ENCODE data around the gene GPR68.
"Not testable (repeated sequence)": the region's sequence is repeated elsewhere in the genome, so short reads cannot be mapped to it uniquely, and the experiment has no call there.

The GPR68 gene

DNA sequence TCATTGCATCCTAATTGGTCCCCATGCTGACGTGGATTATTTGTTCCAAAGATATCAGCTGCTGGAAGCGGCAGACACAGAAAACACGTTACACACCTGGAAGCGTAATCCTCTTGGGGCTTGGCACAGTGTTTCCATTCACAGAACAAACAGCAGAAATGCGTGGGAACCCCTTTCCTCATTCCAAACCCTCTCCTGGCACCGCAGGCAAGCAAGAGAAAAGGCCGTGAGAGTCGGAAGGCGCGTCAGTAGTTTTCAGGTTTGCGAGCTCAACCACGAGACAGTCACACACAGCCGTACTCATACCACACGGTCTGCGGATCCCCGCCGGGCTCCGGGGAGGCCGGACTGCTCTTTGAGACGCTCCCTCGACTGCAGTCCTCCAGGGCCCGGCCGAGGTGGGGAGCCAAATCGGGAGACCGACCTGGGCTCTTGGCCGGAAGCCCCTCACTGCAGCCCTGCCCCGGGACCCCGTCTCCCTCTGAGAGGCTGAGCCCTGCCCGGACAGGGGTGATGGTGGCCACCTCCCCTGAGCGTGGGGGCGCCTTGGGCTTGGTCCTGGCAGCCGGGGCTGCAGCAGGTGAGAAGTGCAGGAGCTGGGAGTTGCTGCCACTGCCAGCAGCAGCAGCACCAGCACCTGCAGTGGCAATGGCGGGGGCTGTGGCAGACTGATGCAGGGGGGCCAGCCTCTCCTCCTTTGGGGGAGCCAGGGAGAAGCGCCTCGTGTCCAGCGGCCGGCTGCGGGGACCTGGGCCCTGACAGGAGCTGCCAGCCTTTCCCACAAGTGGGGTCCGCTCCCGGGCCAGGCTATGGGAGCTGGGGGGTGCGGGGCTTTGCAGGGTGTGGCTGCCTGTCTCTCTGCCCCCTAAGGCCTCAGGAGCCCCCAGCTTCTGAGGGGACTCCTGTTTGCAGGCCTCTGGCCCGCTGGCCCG, 28.1 kb upstream of the GPR68 start:
- DNase-seq (ENCODE audit: low read depth in 2 of 2): no peak

DNA sequence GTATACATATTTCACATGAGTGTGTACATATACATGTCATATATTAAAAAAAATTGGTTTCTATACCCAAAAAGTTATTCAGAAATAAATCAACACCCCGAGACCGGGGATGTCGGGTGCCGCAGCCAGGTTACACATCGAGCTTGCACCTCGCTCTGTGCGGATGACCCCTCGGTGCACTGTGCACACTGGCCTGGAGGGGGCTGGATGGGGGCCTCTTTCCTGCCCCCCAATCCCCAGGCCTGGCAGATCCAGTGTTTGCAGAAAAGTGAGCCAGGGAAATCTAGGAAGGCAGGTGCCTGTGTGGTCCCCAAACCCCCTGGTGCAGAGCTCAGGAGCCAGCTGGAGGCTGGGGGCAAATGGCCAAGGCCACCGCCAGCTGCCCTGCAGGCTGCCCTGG, 27.1 kb upstream of the GPR68 start:
- DNase-seq (ENCODE audit: low read depth in 2 of 2): no peak

DNA sequence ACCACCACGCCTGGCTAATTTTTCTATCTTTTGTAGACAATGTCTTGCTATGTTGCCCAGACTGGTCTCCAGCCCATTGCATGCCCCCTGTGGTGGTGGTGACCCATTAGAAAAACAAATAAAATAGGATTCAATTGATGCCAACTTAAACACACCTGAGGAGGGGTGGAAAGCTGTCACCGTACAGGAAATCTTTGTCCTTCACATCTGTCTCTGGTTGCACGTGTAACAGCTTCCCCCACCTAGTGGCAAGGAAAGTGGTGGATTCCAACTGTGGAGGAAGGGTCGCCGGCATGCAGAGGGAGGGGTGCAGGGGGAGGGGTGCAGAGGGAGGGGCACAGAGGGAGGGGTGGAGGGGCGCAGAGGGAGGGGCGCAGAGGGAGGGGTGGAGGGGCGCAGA, 26.1 kb upstream of the GPR68 start:
- no peak for DNase-seq (ENCODE audit: low read depth in 2 of 2)

DNA sequence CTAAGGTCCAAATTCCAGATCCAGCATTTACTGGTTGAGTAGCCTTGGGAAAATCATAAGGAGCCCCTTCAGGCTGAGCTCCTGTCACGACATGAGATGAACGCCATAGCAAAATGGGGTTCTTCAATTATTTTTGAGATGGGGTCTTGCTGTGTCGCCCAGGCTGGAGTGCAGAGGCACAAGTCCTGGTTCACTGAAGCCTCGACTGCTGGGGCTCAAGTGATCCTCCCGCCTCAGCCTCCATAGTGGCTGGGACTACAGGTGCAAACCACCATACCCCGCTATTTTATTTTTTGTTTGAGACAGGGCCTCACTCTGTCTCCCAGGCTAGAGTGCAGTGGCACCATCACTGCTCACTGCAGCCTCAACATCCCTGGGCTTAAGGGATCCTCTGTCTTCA, 25.7 kb upstream of the GPR68 start:
- DNase-seq (ENCODE audit: low read depth in 2 of 2): no peak

DNA sequence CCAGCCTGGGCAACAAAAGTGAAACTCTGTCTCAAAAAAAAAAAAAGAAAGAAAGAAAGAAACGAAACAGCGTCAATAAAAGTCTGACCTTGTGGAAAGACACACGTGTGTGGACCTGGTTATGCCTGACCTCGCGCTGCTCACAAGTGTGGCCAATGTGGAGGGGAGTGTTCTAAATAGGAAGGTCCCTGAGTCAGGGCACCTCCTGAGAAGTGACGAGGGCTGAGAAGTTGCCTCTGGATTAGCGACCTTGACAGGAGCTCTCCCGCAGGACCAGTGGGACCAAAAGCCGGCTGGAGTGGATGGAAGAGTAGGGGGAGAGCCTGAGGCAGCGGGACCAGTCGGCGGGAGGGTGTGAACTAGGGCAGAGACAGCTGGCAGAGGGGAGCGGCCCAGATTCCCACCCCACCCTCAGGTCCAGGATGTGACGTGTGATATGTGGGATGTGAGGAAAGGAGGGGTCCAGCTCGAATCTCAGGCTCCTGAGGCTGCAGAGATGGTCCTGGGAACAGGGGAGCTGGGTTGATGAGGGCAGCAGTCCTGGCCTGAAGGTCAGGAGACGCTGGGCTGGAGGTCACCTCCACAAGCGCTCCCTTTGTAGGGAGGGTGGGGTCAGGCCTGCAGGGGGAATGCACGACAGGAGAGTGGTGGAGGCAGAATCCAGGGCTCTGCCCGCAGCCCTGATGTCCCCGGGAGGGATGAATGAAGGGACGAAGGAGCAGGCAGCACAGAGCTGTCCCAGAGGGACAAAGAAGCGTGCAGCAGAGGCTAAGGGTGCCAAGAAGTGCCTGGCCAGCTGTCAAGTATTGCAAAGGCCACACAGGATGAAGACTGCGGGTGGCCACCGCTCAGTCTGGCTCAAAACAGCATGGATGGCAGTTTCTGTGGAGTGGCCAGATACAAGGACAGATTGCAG, 24.8 kb upstream of the GPR68 start:
- DNase-seq (ENCODE audit: low read depth in 2 of 2): no peak

DNA sequence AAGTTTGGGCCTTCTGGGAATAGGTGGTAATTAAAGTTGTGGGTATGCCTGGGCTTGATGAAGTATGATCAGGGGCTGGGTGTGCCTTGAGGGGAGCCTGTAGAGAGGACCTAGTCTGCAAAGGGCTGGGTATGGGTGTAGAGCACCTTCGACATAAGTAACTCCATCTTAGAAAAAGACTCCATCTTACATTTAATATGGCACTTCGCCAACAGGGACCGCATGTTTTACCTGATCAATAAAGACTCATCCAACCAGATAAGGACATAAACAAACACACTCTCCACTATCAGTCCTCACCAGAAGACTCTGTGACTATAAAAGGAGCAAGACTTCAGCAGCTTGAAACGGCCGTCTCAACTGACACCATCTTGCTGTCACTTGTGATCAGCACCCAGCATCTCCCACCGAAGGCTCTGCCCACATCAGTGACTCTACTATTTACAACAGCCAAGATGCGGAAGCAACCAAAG, 23.5 kb upstream of the GPR68 start:
- no peak for DNase-seq (ENCODE audit: low read depth in 2 of 2)

DNA sequence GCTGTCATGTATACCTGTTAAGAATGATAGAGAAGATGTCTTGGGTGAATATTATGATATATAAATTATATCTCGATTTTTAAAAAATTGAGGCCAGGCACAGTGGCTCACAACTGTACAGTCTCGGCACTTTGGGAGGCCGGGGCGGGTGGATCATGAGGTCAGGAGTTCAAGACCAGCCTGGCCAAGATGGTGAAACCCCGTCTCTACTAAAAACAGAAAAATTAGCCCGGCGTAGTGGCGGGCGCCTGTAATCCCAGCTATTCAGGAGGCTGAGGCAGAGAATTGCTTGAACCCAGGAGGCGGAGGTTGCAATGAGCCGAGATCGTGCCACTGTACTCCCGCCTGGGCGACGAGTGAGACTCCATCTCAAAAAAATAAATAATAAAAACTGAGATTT, 21.8 kb upstream of the GPR68 start:
- not testable (repeated sequence) for DNase-seq (ENCODE audit: low read depth in 2 of 2)

DNA sequence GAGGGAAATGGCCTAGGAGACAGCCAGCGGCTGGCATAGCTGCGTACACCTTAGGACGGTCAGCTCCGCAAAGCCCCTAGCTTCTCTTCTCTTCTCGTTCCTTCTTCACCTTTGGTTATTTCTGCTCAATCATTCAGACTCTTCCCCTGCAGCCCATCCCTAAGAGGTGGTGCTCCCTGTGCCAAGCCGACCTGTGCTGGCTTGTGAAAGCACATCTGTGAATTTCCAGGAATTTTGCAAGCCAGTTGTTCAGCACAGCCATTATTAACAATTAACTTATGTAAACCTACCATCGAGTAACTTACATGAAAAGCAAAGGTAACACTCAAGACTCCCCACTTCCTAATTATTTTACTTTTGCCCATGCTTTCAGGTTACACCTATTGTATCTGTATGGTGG, 20.9 kb upstream of the GPR68 start:
- DNase-seq (ENCODE audit: low read depth in 2 of 2): no peak

DNA sequence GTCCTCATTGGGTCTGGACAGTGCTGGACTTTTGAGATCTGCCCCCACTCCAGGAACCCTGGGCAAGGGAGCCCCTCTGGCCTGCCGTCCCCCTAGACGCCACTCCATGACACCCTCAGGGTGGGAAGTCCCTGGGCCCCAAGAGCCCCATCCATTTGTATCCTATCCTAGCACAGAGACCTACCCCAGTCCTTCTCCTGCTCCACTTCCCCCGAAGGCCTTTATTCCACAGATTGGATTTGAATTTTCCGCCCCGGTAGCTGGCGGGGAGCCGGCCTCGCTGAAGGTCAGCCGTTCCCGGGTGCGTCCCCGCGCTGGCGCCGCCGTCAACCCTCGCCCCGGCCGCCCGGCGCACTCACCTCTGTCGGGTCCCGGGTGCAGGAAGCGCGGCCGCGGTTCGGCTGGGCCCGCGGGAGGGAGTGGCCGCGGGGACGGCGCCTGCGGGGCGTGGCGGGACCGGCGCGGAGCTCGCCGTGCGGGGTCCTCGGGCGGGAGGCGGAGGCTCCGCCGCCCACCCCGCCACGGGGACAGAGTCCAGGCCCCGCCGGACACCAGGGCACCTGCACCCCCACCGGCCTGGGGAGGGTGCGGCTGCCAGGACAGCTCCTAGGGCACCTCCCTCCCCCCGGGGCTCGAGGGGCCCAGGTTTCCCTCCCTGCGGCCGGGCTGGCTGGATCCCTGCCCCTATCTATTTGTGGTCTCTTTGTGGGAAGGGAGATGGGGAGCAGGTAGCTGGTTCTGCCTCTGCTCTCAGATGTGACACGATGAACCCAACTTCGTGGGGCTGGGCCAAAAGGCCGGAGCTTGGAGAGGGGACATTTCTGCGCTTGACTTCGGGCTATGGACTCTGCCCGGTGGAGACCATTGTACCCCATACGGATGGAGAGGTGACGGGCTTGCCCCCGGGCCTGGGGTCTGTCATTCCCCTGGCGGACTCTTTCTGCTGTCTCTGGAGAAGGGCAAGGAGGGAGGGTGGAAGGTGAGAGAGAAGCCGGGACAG, 19.9 kb upstream of the GPR68 start:
- no peak for DNase-seq (ENCODE audit: low read depth in 2 of 2)

DNA sequence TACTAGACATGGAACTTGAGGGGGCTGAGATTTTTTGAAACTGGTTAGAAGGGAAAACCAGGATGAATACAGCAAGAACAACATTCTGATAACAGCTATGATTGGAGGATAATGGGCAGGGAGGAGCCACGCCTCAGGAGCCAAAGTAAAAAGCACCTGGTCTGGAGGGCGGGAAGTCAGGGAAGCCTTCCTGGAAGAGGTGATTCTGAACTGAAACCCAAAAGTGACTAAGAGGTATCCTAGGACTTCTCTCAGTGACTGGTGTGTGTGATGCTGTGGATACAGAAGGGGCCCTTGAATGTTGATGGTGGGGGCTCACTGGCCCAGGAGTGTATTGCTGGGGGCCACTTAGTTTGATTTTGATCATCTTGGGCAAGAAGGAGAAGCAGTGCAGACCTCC, 18.8 kb upstream of the GPR68 start:
- DNase-seq (ENCODE audit: low read depth in 2 of 2): no peak

DNA sequence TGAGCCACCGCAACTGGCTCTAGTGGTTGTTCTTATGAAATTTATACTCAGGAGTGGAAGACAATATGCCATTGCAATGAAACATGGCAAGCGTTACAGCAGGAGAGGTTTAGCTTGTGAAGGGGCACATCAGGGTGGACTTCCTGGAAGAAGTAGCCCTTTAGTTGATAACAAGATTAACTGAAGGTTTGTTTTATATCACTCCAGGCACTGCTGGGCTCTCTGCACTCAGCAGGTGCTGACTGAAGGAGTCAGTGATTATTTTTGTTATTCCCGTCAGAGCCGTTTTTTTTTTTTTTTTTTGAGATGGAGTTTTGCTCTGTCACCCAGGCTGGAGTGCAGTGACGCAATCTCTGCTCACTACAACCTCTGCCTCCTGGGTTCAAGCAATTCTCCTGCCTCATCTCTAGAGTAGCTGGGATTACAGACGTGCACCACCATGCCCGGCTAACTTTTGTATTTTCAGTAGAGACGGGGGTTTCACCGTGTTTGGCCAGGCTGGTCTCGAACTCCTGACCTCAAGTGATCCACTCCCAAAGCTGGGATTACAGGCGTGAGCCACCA, 17.6 kb upstream of the GPR68 start:
- DNase-seq (ENCODE audit: low read depth in 2 of 2): no peak

DNA sequence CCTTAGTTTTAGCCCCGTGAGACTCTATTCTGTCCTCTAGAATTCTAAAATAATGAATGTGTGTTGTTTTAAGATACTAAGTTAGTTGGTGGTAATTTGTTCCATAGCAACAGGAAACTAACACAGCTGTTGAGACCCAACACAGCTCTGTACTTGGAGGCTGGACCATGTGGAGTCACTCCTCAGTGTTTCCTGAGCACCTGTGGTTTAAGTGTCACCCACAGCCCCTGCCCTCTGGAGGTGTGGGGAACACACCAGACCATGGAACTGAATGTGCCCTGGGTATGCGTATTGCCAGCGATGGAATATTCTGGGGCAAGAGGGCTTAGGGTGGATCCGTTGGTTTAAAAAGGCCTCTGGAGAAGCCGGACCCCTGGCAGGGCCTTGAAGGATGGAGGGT, 16.6 kb upstream of the GPR68 start:
- DNase-seq (ENCODE audit: low read depth in 2 of 2): no peak

DNA sequence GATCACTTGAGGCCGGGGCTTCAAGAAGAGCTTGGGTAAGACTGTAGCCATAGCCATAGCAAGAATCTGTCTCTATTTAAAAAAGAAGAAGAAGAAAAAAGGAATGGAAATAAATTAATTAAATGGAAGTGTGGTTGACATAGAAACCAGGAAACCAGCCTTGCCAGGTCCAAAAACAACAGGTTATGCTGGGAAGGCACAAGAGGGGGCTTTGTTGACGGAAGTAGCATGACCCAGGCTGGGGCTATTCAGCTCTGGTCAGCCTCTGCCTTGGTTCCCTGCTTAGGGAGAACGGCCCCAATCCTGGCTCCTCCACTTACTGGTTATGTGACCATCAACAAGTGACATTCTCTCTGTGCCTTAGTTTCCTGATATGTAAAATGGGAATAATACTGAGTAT, 14.4 kb upstream of the GPR68 start:
- DNase-seq (ENCODE audit: low read depth in 2 of 2): no peak

DNA sequence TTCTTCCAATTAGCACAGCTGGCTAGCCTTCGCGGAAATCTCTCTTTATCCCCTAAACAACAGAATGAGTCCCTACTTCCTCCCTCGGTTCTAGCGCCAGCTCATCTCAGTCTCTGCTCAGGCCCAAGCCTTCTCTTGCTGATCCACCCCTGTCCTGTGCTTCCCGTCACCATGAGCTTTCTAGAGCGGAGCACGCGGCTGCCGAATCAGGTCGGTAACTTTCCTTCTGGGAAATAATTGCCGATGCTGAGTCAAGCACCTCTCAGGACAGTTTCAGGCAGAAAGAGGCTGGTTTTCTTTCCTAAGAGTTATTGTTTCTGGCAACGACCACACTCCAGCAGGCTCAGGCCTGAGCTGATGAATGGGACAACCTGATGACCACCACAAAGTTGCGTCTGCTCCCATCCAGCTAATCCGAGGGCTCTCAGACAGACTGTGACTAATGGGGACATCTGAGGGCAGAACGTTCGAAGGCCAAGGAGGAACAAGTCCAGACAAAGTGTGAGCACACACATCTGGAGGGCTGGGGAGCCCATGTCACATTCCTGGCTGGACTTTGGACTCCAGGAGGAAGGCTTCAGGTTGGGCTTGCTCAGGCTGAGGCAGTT, 13.6 kb upstream of the GPR68 start:
- no peak for DNase-seq (ENCODE audit: low read depth in 2 of 2)

DNA sequence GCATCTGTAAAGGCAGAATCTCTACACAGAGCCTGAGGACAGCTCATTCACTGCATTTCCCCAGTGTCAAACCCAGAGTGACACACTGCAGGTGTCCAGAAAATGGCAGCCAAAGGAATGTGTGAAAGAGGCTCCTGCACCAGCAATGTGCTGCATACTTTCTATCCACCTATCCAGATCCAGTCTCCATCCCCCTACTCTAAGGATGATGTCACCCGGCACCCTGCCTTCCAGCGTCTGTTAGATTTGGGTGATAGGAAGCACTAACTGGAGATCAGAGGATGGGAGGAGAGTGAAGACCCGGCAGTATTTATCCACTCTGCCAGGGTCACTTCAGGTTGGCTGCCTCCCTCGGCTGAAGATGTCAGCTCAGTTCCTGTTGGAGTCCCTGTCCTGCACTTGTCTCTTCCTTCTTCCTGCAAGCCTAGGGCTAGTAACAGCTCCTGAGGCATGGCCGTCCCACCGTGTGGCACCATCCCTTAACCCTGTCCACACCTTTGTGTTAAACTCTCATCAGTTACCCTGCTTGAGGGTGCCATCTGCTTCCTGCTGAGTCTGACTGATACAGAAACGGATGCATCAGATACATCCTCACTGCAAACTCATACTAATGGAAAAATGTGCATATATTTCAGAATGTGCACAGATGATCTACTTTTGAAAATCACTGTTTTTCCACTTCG, 13.0 kb upstream of the GPR68 start:
- no peak for DNase-seq (ENCODE audit: low read depth in 2 of 2)

DNA sequence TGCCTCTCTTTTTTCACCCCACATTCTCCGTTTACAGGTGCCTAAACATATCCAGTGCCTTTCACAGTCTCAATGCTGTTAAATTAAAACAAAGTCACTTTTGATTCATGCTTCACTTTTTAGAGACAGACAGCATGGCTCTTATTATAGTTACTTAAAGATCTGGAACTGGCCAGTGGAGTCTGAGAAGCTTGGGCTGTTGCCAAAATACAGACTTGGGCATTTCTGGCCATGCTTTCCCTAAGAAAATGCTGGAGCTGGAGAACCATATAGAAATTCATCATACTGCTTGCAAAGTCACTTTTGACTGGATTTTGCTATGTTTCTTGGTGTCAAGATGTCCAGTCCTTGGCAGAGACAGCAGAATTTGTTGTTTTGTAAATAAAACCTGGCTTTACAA, 12.2 kb upstream of the GPR68 start:
- DNase-seq (ENCODE audit: low read depth in 2 of 2): no peak

DNA sequence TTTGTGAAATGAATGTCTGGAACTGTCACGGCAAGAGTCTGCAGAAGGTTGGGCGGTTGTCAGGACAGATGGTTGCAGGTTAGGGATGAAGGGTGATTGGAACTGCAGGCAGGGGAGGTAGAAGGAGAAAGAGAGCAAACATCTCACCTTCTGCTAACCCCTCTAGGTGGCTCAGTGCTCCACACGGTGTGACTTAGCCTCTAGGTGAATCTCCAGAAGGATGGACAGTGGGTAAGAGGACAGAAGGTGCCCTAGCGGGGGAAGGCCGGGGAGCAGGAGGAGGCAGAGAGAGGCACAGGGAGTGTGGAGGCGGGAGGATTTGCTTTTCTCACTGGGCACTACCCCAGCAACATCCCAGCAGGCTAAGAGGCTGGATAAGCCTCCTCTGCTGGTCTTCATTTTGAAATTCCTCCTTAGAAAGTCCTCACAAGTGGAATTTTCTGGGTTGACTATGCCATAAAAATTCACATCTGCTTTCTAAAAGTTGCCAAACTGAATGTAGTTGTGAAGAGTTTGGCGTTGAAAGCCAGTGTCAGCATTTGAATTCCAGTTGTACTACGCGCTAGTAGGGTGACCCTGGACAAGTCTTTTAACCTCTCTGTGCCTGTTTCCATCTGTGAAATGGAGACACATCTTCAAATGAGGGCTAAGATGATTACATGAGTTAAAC, 10.7 kb upstream of the GPR68 start:
- DNase-seq (ENCODE audit: low read depth in 2 of 2): no peak

DNA sequence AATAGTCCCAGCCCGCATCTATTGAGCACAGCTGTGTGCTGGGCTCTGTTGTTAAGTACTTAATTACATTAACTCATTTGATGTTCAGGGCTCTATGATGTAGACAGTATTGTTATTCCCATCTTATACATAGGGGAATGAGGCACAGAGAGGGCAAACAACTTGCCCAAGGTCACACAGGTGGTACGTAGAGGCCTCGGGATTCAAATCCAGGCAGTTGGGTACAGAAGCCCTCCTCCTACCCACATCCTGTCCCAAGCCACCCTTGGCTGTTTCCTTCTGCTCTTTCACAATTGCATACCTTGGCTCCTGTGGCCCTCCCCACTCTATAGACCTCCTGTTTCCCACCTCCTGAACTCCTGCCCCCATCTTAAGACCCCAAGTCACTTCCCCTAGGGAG, 10.0 kb upstream of the GPR68 start:
- DNase-seq (ENCODE audit: low read depth in 2 of 2): no peak

DNA sequence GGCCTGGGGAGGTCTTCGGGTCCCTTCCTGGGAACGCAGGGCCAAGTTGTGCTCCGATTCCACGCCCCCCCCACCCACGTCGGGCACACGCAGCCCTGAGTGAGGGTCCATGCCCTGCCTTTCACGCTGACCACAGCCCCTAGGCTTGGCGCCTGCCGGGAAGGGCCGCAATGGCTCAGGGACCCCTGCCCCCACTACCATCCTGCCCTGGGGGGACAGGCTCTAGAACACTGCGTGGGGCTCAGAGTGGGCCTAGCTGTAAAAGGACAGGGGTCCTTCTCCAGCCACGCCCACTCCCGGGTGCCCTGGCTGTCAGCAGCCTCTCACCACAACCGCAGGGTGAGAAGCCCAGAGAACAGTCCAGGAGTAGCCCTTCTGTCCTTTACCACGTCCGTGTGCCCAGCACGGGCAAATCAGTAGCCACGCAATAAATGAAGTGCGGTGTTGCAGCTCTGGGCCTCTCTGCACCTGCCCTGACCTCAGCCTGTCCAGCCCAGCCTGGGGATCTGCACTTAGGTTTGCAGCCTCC, 9.4 kb upstream of the GPR68 start:
- no peak for DNase-seq (ENCODE audit: low read depth in 2 of 2)

Data from stimulated activated CD8-positive, alpha-beta memory T cell treated with anti-CD3 and anti-CD28 coated beads, Interleukin-7, amount 100 ng/mL, for 1 hour (primary cell).